Dermis microvascular lymphatic vessel endothelial cell (primary cell): Measurements from ENCODE around the gene KRTAP5-6. TPM values are rescaled to one million over a fixed set of nuclear protein-coding genes. Genes with fewer than 3 reads are reported as not detected.

ENCODE experiments used
- DNase-seq, 2 donors: peaks; one replicate each; pipeline versions ENCODE4 v3.0.0 to v3.0.0-alpha.2; 2010; ENCODE audit warnings: low read depth in 2 of 2
- total RNA-seq: library from RNA; depleted of rRNA; stranded (reverse); fragments of >200 nt; gene quantifications from 2 replicates; pipeline ENCODE4 v1.2.1, GENCODE V29; 2014

The KRTAP5-6 gene, protein sequence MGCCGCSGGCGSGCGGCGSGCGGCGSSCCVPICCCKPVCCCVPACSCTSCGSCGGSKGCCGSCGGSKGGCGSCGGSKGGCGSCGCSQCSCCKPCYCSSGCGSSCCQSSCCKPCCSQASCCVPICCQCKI
- 0.13 and 0.25 TPM in 2 replicates for total RNA-seq

DNA sequence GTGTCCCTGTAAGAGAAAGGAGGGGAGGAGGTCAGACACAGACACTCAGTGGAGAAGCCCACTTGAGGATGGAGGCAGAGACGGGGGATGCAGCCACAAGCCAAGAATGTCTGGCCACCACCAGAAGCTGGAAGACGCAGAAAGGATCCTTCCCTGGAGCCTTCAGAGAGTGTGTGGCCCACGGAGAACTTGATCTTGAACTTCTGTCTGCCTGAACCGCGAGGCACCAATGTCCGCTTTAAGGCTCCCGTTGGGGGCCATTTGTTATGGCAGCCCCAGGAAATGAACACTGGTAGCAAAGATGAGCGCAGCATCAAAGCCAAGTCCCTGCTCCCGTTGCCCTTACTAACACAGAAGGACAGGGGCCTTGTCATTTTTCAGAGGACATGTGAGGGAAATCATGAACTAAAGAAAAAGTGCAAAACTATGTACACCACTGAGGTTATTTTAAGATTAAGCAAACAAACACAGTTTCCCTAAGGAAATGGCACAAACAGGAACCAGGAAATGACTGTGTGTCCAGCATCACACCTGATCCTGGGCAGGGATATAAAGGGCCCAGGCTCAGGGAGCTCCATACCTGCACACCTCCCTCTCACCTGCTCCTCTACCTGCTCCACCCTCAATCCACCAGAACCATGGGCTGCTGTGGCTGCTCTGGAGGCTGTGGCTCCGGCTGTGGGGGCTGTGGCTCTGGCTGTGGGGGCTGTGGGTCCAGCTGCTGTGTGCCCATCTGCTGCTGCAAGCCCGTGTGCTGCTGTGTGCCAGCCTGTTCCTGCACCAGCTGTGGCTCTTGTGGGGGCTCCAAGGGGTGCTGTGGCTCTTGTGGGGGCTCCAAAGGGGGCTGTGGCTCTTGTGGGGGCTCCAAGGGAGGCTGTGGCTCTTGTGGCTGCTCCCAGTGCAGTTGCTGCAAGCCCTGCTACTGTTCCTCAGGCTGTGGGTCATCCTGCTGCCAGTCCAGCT lies at the start of gene KRTAP5-6:
TSS of gene KRTAP5-6 (plus strand) at position 588 of the 963 bp plus-strand sequence. CDS start at position 639, 51 bp downstream.
- peak; percentile 13 to 65 for DNase-seq

DNA sequence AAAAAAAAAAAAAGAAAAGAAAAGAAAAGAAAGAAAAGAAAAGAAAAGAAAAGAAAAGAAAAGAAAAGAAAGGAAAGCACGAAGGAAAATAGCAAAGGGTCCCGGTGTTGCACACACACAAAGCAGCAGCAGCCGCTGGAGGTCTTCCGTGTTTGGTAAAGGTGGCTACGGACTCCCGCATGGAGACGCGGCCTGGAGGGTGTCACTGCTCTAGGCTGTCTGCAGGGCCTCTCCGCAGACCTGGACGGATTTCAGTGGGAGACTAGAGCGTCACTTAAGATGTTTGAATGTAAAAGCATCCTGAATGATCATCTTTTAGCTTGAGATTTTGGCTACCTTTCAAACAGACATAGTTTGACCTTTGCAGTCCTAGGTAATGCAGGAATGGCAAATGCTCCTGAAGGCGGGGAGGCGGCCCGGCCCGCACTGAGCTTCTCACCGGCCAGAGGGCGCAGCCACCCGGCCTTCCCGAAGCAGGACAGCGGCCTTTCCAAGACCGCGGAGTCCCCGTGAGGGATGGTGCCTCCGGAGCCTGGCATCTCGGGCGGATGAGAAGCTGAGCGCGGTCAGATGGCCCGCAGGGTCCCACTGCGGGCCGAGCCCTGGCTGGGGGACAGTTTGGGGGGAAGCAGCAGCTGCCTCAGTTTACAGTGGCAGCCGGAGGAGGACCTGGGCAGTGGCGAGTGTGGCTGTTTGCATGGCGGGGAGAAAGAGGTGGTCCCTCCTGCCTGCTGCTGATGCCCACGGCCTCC lies 48.9 kb upstream of the KRTAP5-6 start:
- no peak for DNase-seq

DNA sequence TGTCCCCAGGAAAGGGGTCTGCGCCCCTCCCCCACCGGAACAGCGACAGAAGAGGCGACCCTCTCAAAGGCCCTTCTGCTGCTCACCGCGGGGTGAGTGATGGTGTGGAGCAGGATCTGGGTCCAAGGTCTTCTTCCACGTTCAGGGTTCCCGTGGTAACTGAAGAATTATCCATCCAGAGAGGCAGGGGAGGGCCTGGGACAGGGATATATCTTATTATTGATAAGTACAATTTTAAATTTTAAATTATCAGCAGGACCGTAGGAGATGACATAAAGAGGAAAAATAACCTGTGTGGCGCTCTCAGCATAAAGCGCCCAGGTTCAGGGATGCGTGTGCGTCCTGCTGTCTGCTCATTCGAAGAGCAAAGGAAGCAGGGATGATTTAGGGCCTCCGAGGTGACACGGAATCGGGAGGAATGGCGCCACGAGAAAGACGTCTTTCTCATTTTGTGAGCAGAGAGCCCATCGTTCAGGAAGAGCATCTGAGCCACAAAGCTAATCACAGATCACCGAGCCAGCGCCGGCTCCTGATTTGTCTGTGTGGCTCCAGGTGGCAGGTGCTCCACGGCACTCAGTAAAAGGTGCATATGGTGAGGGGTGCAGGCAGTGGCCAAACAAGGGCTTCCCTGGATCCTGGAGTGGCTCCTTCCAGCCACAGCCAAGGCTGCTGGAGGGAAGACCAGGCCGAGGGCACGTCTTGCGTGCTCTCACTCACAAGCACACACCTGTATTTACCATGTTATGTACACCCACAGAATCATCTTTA lies 48.2 kb upstream of the KRTAP5-6 start:
- DNase-seq, result no peak

DNA sequence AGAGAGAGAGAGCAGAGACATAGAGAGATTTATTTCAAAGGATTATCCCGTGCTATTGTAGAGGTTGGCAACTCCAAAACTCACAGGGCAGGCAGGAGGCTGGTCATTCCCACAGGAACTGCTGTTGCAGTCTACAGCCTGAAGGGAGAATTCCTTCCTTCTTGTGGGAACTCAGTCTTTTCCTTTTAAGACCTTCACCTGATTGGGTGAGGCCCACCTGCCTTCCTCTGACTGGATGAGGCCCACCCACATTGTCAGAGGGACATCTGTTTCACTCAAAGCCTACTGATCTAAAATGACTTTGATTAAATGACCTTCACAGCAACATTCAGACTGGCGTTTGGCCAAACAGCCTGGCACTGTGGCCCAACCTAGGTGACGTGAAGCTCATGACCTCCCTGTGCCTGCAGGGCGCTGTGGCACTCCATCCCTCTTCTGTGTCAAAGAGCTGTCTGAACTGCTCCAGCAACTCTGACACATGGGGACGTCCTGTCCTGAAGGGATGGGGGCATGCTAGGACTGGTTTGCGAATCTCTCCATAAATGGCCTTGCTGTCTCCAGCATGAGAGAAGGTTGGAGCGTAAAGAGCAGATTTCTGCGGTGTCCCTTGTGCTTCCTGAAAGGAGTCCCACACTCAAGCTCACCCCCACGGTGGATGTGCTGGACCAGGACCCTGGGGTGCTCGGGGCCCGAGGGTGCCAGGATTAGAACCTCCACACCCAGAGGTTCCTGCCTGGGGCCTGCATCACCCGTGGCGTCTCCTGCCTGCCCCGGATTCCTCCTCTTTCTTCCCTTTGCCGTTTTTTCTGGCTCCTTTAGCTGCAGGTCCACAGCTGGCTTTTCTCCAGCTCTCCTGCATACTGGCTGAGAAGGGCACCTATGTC lies 46.7 kb upstream of the KRTAP5-6 start:
- no peak for DNase-seq

DNA sequence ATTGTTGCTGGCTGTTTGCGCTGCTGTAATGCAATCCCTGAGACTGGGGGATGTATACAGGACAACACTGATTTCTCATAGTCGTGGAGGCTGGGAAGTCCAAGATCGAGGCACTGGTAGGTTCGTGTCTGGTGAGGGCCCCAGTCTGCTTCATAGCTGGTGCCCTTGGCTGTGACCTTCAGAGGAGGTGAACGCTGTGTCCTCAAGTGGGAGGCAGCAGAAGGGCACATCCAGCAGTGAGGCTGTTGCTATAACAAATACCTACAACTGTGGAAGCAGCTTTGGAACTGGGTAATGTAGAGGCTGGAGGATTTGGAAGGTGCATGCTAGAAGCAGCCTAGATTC lies 46.1 kb upstream of the KRTAP5-6 start:
- DNase-seq, result no peak

DNA sequence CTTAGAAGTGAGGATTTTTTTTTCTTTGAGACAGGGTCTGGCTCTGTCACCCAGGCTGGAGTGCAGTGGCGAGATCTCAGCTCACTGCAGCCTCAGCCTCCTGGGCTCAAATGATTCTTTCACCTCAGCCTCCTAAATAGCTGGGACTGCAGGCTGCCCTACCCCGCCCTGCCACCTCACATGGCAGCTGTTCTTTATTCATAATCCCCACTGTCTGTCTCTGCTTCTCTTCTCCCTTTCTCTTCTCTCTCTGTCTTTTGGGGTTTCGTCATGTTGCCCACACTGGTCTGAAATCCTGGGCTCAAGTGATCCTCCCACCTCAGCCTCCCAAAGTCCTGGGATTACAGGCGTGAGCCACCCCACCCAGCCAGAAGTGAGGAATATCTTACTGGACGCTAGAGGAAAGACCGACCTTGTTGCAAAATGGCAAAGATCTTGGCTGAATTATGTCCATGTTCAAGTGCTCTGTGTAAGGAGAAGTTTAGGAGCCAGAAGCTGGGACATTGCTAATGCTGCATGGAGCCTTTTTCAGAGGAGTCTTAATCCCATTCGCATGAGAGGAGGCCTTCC lies 45.5 kb upstream of the KRTAP5-6 start:
- DNase-seq, result no peak

DNA sequence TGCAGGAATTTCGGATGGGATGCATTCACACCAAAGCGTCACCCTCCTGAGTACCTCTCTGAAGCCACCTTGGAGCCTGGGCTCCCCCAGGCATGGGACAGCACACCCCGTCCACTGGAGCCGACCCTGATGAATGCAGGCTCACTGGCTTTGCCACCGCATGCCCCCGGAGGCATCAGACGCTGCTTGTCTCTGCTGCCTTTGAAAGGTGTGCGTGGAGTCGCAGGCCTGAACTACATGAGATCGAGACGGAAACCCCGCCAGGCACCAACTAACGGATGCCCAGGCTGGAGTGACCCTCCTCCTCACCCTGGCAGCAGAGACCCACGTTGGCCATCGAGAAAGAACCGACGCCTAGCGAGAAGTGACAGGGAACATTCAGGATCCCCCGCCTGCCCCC lies 45.0 kb upstream of the KRTAP5-6 start:
- DNase-seq, result no peak

DNA sequence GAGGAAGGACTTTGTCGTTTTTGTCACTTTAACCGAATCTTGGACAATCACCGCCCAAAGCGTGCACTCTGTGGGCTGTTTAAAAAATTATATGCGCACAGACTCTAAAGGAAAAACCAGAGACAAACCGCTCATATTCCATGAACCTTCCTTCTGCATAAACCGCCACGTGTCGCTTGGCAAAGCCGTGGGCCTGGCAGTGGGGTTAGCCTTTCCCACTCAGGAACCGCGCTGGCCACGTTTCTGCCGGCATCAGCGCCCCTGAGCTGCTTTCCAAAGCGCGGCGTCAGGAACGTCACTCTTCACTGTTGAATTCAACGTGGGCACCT lies 44.6 kb upstream of the KRTAP5-6 start:
- DNase-seq, result no peak

DNA sequence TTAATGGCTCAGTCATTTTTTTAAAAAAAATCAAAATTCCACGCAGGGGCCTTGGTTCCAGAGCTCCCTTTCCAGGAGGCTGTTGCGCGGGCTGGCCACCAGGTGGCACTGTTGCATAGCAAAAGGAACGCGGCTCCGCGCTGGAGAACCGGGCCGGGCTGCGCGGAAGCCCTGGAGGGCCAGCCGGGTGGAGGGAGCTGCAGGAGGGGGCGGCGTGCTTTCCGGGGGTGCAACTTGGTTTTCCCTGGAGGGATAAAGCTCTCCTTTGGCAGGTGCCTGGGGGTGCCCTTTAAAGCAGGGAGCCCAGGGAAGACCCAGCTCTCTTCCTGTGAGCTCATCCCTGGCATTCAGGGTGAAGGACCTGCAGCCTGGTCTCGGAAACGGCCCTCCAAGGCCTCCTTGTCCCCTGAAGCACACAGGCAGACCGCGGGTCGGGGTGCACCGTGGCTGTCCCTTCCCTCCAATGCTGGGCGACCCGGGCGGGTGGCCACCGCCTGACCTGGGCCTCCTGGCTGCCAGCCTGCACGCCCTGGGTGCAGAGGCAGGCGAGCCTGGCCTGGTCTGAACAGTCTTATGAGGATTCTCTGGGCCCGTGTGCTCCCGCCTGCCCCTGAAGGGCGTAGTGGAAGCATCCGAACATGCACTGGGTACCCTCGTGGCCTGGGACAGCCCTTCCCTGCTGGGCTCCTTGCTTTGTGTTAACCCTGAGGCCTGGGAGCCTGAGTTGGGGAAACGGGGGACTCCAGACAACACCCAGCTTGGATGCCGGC lies 44.0 kb upstream of the KRTAP5-6 start:
- peak in 1 of 2 donors; percentile 53 for DNase-seq

DNA sequence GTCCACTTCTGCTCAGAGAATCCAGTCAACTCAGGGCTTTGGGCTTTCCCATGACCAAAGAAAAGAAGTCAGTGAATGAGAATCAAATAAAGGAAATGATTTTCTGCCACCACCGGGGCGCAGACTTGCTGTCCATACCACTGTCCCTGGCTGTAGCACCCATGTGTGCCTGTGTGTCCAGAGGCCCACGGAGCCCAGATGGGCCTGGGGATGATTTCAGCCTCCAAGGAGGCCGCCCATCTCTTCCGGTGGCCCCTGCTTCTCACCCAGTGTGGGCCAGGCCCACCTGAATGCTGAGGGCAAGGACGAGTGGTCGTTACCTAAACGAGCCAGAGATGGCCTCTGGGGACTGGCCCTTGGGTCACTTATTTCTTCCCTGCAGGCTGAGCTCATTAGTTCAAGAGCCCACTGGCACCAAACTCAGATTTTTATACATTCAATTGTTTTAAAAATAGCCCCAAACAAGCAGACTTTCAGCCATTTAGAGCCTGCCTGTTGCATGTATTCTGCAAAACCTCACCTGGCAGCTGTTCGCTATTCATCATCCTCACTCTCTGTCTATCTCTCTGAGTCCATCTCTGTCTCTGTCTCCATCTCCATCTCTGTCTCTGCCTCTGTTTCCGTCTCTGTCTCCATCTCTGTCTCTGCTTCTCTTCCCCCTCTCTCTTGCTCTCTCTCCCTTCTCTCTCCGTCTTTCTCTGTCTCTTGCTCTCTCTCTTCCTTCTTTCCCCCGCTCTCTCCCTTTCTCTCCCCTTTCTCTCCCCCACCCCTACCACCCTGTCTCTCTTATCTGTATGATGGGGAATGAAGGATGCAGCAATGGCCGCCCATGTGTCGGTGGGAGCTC lies 43.2 kb upstream of the KRTAP5-6 start:
- DNase-seq, result no peak

DNA sequence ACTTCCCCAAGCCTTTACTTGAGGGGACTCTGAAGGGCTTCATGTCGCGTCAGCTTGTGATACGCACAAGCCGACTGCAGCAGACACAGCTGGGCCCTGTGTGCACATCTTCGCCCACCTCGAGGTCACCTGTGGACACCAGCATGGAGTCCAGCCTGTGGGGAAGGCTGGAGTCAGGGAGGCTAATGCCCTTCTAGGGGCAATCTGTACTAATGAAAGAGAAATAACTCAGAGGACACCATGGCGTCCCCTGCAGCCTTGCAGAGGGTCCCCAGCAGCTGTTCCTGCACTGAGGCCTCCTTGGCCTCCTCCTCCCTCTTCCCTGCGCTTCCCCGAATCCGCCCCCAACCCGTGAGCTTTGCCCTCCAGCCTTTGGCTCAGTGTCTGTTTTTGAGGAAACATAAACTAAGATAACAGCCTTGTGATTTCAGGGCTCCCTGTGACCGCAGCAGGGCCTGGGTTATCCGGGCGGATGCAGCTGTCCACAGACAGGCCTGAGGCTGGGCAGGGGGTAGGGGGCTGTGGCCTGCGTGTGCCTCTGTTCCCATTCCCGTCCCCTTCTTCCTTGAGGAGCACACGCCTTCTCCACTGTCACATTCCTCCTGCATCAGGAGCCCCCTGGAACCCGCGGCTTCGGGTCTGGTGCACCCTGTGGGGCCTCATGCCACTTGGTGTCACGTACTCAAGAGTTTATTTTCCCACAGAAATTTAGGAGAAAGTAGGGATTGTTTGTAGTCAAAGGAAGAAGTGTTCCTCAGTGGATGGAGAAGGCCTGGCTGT lies 42.4 kb upstream of the KRTAP5-6 start:
- peak; percentile 51 to 53 for DNase-seq

DNA sequence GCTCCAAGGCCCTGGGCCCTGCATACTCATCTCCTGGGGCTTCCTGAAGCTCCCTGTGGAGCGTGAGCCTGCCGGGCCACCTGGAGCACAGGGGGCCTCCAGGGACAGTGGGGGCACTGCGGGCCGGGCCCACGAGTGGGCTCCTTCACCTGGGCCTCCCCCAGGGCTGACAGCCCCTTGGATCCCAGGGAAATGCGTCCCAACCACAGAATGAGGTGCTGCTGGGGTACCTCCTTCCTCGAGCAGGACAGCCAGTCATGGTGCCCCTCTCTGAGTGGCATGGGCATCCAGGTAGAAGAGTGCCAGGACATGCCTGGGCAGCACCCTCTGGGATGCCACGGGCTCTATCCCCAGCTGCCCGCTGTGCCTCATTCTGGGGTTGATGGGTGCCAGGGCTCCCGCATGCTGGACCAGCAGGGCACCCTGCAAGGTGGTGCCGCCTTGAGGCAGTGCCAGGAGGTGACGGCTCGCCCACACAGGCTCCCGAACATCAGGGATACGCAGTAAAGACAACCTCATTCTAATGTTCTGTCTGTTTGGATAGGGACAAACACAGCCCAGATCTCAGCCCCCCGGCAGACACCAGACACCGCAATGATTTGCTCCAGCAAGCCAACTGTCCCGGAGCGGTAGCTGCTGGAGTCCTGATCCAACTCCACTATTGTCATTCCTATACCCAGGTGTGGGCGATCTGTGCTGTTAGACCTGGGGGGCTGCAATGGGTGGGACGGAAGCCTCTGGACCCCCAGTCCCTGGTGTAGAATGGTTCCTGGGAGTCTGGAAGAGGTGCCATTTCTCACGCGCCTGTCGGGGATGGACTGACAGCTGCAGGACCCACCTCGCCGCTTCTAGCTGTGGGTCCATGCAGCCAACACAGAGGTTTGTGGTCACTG lies 41.6 kb upstream of the KRTAP5-6 start:
- no peak for DNase-seq

DNA sequence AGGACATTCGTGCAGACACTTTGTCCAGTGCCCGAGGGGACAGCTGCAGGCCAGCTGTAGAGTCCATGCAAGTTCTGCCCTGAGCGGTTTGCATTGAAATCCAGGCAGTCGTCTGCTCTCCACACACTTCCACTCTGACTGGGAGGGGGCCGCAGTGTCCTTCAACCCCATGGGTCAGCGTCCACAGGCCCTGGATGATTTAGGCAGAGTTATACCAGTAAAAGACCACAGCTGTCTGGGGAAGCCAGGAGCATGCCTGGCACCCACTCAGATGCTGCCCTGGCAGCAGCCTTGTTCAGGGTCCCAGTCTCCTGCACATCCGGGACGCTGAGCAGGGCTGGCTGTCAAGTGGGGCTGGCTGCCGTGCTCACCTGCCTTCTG lies 40.9 kb upstream of the KRTAP5-6 start:
- DNase-seq, result no peak

DNA sequence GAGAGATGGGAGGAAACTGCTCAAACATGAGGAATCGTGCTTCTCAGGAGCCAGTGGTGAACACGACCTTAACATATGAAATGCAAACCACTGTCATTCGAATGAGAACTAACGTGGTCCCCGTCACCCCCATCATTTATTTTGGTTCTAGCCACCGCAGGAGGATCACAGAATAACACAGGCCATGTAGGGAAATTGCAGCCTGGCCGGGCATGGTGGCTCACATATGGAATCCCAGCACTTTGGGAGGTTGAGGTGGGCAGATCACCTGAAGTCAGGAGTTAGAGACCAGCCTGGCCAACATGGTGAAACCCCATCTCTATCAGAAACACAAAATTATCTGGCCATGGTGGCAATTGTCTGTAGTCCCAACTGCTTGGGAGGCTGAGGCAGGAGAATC lies 40.3 kb upstream of the KRTAP5-6 start:
- DNase-seq, result no peak

DNA sequence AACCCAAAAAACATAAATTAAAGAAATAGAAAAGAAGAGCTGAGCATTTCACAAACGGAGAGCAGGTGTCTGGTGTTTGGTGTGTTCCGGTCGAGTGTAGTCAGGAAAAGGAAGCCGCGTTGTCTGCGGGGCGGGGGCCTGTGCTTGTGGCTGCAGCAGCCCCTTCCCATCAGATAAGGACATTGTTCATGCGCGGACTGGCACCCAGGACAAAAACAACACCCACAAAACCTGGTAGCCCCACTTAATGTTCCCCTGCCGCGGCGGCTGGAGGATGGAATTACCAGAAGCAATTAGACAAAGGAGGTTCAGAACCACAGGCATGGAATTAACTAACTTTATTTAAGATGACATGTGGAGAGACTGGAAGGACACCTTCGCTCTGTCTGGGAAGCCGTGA lies 37.5 kb upstream of the KRTAP5-6 start:
- DNase-seq, result no peak

DNA sequence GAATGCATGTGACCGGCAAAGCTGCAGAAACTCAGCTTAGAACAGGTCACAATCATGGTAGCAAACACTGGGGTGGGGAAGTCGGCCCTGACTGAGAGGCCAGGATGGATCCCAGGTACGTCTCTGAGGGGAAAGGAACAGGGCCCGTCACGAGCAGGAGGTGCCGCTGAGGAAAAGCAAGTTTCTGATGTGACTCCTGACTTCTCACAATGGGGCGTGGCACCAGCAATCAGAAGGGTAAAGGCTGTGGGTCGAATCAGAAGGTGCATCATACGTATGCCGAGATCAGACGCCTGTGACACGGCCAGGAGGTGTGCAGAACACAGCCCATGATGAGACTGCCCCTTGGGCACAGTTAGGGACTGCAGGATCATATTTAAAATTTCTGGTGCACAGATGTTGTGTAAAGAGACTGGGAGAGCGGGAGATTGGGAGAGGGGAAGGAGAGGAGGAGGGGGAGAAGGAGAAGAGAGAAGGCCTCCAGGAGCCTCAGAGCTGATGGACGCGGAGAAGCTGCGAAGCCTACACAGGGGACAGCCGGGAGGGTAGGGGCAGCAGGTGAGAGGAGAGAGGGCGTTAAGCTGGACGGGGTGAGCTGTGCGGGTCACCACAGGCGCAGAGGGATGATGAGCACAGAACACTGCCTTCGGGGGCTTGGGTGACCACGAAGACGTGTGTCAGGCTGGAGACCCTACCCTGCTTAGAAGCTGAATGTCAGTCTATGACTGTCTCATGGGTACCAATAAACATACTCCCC lies 36.7 kb upstream of the KRTAP5-6 start:
- DNase-seq, result no peak
